Stimulated activated CD4-positive, alpha-beta T cell treated with anti-CD3 and anti-CD28 coated beads, Interleukin-15, amount 100 ng/mL, for 48 hours (primary cell): ENCODE results near the gene SHB.
"Not testable (repeated sequence)": the region's sequence is repeated elsewhere in the genome, so short reads cannot be mapped to it uniquely, and the experiment has no call there.

Experiments
- DNase-seq, 2 donors: peaks; one replicate each; pipeline ENCODE4 v3.0.0-alpha.2; 2020; ENCODE audit warnings: low read depth in 2 of 2

SHB gene

DNA sequence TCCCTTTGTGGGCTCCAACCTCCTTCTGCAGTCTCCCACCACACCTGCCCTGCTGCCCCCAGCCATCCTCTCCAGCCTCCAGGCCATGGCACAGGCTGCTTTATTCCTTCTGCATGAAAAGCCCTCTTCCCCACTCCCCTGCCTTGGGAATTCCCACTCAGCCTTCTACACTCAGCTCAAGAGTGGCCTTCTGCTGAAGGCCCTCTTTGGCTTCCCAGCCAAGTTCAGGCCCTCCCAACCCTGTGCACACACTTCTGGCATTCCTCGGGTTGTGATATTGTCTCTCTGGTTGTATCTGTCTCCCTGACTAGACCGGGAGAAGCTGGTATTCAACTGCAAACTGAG, 5.7 kb downstream of the SHB start:
- DNase-seq = no peak

GRCh38 chr9:38062498-38063362, 6.3 kb downstream of the SHB start:
- DNase-seq = no peak

GRCh38 chr9:38062106-38062497, 6.9 kb downstream of the SHB start:
- no peak for DNase-seq

DNA sequence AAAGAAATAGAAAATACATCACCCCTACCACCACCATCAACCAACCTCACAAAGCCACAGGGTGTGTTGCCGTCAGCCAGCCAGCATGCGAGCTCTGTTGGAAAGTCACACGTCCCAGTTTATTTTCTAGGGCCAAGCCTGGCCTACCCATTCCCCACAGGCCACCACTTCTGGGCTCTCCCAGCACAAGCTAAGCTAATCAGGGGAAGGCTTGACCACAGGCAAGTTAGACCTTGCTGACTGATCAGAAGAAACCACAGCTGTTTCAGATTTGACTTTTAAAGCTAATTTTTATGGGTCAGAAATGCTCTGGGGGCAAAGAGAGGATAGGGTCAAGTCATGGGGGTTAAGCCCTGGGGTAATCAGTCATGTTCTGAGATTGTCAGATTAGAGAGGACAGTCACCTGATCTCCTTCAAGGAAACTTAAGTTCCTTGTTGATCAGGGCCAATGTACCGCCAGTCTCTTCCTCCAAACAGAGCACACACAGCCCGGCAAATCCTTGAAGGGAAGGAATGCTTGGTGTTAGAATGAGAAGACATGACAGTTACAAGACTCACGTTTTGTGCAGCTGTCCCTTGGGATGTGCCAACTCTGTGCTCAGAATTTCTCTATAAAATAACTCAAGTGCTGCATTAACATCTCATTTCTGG, 7.6 kb downstream of the SHB start:
- DNase-seq = no peak

GRCh38 chr9:38060681-38061080, 8.3 kb downstream of the SHB start:
- DNase-seq = no peak

- no peak for DNase-seq
Measured at GRCh38 chr9:38059233-38059936, 9.6 kb downstream of the SHB start.

DNA sequence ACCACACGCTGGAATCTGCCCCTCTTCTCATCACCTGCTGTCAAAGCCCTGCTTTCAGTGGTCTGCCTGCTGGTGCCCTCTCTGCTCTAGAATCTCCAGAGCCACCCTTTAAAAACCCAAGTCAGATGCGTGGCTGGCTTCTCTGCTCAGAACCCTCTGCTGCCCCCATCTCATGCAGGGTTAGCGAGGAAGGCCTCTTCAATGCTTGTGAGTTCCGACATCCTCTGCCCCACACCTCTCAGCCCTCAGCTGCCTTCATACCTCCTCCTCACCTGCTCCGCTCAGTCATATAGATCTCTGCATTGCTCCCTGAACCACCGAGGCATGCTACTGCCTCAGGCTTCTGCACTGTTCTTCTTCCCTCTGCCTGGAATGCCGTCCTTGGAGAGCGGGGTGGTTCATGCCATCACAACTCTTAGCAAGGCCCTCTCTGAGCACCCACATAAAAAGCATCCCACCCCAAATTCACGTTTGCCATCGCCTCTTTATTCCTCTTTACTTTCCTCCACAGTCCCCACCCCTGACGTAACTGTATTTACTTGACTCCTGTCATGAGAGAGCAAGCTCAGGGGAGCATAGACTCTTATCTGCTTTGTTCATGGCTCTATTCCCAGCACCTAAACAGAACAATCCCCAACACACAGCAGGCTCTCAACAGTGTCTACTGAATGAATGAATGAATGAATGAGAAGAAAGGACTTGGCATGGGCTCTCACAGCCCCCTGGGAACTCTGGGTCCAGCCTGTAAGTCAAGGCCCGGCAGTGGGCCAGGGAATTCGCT, 10.4 kb downstream of the SHB start:
- no peak for DNase-seq

GRCh38 chr9:38057416-38058195, 11.4 kb downstream of the SHB start:
- DNase-seq = no peak

DNA sequence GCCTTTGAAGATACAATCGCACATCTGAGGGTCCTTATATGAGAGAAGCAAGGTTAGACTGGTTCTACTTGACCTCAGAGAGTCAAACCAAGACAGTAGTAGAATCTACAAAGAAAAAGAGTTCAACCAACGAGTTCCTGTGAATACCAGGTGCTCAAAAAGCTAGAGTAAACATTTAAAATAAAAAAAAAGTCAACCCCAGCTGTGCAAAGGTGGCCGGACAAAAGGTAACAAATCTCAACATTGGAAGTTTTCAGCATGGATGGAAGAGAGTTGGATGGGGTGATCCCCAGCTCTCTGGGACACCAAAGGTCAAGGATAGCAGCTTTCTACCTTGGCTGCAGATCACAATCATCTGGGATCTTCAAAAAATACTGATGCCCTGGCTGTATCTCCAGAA, 14.4 kb downstream of the SHB start:
- DNase-seq = no peak

DNA sequence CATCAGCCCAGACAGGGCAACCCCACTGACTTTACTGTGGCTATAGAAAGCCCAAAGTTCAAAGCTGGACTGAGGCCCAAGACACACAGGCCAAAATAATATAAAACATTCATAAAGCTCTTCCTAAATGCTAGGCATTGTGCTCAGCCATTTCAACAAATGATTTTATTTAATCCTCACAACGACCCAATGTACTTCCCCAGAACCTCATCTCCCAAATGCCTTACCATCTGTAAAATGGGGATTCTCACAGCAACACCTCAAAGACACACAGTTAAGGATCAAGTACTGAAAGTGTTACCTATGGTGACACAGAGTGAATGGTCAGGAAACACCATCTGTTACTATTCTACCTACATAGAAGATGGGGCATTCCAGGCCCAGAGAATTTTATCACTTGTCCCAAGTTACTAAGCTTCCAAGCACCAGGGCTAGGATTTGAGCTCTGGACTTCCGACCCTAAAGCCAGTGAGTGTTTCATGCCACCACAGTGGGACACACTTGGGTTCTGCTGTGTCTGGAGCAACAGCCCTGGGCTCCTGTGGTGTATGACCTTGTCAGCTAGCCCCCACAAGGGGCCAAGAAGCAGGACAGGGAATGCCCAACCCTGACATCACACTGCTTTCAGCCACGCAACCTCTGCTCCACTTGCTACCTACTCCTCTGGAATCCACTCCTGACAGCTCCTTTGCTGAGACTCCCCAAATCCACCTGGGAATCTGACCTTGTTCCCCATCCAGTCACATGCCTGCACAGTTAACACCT, 15.1 kb downstream of the SHB start:
- no peak for DNase-seq

DNA sequence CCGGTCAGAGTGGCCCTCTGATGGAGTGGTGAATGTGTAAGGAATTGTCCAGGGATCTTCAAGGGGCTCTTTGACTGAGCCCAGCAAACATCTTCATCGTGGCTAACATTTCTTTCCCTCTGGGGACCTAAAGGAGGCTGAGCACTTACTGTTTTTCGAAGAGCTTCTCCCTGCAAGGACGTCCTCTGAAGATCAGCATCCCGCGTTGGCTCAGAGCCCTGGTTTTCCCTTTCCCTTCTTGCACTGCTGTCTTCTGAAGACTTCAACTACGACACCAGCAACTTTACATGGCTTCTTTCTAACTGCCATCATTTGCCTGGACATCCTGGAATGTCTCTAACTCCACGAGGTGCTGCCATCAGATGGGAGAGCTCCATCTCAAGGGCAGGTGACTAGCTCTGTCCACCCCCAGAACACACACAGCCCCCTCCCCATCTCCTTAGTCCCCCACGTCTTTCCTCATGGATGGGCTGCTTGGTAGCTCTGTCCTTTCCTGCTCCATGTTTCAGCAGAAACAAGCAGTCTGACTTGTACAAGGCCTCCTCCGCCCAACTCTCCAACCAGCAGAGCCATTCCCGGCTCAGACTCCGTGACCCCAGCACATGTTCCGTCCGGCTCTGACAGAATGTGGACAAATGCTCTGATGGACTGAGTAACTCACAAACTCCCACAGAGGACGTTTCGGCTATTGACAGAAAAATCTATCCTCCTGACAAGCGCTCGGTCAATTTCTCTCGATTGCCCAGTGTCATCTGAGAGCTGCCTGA, 17.1 kb downstream of the SHB start:
- DNase-seq = no peak

DNA sequence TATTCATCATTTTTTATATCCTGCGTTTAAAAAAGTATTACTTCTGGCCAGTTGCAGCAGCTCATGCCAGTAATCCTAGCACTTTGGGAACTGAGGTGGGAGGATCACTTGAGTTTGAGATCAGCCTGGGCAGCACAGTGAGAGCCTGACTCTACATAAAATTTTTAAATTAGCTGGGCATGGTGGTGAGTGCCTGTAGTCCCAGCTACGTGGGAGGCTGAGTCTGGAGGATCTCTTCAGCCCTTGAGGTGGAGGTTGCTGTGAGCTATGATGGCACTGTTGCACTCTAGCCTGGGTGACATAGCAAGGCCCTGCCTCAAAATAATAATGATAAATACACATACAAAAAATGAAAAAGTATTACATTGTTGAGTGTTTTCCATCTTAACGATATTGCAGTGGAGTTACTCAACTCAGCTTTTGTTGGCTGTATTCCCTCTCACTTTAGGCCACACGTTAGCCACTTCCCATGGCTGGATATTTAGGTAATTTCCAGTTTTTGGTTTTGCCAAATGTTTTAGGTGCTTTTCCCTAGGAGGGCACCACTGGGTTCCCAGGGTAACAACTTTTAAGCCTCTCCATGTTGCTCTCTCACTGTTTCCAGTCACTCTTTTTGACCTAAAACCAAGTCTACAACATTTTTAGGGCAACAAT, 20.6 kb downstream of the SHB start:
- no peak for DNase-seq

GRCh38 chr9:38047301-38048251, 21.5 kb downstream of the SHB start:
- DNase-seq = no peak

- no peak for DNase-seq
Measured at GRCh38 chr9:38046661-38047300, 22.2 kb downstream of the SHB start.

DNA sequence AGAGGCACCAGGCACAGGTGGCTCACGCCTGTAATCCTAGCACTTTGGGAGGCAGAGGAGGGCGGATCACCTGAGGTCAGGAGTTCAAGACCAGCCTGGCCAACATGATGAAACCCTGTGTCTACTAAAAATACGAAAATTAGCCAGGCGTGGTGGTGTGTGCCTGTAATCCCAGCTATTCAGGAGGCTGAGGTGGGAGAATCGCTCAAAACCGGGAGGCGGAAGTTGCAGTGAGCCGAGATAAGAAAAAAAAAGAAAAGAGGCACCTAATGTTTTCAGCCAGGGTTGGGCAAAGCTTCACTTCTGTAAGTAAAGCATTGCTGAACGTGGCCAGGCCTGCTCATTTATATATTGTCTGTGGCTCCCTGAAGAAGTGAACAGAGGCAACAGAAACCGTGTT, 23.1 kb downstream of the SHB start:
- not testable (repeated sequence) for DNase-seq

GRCh38 chr9:38044706-38045105, 24.3 kb downstream of the SHB start:
- no peak for DNase-seq

- no peak for DNase-seq
Measured at GRCh38 chr9:38043931-38044623, 24.9 kb downstream of the SHB start.
